Coronary artery (tissue), 2 donors: ENCODE measurements around the gene ZBTB11.

ENCODE experiments used
- DNase-seq: peaks from one replicate; pipeline ENCODE4 v3.0.0-alpha.2; 2017; ENCODE audit warnings: low spot score
- H3K27ac ChIP-seq, 2 donors: fragments of 200-600 bp; sonication (generic); one replicate each; pipeline ENCODE4 v1.5.1; 2016 to 2019
- H3K4me3 ChIP-seq: fragments of 200-600 bp; sonication (generic); 2 replicates; pipeline ENCODE4 v1.5.1; 2016; ENCODE audit warnings: mild to moderate bottlenecking, moderate library complexity
- TF ChIP-seq, protein P1 (sequence below): fragments of 200-600 bp; sonication (generic); IDR thresholded peaks from one replicate; pipeline ENCODE4 v1.5.1; 2019; ENCODE audit warnings: antibody characterized with exemption

Gene ZBTB11

DNA sequence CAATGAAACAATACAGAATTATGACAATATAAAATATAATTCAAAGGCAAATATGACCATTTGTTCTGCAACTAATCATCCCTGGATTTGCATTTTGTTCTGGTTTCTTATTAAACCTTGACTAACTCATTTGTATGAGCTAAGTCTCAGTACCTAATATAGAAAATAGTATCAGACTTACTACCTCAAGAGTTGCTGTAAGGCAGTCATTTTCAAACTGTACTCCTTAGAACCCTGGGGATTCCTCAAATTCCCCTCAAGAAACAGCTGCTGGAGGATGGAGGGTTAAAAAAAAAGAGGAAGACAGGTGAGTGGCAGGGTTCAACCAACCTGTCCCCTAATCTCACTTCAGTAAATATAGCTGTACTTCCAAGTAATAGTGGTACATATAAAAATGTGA, 11.1 kb downstream of the ZBTB11 start:
- H3K4me3 ChIP-seq, result no peak overlapping the region
- TF ChIP-seq, protein P1, sequence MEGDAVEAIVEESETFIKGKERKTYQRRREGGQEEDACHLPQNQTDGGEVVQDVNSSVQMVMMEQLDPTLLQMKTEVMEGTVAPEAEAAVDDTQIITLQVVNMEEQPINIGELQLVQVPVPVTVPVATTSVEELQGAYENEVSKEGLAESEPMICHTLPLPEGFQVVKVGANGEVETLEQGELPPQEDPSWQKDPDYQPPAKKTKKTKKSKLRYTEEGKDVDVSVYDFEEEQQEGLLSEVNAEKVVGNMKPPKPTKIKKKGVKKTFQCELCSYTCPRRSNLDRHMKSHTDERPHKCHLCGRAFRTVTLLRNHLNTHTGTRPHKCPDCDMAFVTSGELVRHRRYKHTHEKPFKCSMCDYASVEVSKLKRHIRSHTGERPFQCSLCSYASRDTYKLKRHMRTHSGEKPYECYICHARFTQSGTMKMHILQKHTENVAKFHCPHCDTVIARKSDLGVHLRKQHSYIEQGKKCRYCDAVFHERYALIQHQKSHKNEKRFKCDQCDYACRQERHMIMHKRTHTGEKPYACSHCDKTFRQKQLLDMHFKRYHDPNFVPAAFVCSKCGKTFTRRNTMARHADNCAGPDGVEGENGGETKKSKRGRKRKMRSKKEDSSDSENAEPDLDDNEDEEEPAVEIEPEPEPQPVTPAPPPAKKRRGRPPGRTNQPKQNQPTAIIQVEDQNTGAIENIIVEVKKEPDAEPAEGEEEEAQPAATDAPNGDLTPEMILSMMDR, result no peak
- no peak overlapping the region for H3K27ac ChIP-seq
- no peak for DNase-seq

DNA sequence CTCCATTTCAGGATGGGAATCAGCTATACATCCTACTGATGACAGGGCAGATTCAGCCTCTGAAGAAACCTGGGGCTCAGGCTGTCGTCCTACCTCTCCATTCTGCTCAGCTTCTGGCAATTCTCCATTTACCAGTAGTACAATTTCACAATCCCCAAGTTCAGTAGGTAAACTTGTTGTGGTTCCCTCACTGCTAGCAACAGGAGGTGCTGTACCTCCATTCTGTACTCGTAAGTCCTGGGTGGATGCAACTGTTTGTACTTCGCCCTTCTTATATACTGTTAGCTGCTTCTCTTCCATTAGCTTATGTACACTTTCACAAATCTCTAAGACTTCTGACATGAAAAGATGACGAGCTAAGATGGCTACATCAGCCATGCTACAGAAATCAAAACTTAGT, 11.6 kb downstream of the ZBTB11 start:
- no peak overlapping the region for H3K4me3 ChIP-seq
- no peak for DNase-seq
- H3K27ac ChIP-seq, result no peak overlapping the region
- TF ChIP-seq, protein P1, result no peak

DNA sequence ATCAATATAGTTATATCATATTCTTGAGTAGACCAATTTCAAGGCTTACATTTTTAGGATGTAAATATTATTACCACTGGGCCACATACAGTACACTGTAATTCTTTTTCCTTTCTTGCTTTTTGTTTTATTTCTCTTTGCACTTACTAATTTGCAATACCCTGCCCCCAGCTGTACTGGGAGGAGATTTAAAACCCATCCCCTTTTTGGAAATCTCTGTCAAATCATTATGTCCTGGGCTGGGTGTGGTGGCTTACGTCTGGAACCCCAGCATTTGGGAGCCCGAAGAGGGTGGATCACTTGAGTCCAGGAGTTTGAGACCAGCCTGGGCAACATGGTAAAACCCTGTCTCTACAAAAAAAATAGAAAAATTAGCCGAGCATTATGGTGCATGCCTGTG, 16.2 kb downstream of the ZBTB11 start:
- no peak overlapping the region for H3K27ac ChIP-seq
- DNase-seq, result no peak
- no peak overlapping the region for H3K4me3 ChIP-seq
- TF ChIP-seq, protein P1, result no peak

DNA sequence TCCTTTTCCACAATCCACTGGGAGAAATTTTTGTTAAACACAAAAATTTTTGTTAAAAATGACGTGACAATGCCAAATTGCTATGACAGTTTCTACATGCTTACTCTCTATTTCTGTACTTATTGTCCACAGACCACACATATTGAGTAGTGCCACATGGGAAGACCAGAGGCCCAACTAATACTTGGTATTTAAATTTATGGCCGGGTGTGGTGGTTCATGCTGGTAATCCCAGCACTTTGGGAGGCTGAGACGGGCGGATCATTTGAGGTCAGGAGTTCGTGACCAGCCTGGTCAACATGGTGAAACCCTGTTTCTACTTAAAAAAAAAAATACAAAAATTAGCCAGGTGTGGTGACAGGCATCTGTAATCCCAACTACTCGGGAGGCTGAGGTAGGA, 20.3 kb downstream of the ZBTB11 start:
- TF ChIP-seq, protein P1, result no peak

DNA sequence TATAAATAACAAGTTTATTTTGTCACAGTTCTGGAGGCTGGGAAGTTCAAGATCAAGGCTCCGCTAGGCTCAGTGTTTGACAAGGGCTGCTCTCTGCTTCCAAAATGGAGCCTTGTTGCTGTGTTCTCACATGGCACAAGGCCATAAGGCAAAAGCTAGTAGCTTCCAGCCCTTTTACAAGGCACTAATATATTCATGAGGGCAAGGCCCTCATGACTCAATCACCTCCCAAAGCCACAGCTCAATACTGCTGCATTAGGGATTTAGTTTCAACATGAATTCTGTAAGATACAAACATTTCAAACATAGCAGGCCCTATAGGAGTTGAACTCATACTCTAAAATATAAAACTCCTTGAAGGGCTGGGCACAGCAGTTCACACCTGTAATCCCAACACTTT, 30.2 kb downstream of the ZBTB11 start:
- DNase-seq, result no peak
- TF ChIP-seq, protein P1, result no peak
- no peak overlapping the region for H3K27ac ChIP-seq
- H3K4me3 ChIP-seq, result no peak overlapping the region

More for the DNA sequence above, 20.3 kb downstream of the ZBTB11 start:
- Histone ChIP-seq H3K4me3 (no peak overlapping the region), H3K27ac (no peak overlapping the region)
- DNase-seq, result no peak

DNA sequence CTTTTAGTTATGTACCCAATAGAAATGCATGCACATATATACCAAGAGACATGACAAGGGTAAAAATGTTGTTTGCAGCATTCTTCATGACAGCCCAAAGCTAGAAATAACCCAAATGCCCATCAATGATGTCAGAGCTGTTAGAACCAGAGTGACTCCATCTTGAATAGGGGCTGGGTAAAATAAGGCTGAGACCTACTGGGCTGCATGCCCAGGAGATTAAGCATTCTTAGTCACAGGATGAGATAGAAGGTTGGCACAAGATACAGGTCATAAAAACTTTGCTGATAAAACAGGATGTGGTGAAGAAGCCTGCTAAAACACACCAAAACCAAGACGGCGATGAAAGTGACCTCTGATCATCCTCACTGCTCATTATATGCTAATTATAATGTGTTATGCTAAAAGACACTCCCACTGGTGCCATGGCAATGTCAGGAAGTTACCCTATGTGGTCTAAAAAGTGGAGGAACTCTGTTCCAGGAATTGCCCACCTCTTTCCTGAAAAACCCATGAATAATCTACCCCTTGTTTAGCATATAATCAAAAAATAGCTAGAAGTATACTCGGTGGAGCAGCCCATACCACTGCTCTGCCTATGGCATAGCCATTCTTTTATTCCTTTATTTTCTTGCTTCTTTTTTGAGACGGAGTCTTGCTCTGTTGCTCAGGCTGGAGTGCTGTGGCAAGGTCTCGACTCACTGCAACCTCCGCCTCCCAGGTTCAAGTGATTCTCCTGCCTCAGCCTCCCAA, 32.9 kb downstream of the ZBTB11 start:
- DNase-seq, result no peak

More for the DNA sequence above, 32.9 kb downstream of the ZBTB11 start:
- Histone ChIP-seq H3K27ac (no peak overlapping the region), H3K4me3 (no peak overlapping the region)
- TF ChIP-seq, protein P1, result no peak
